HG03571 (cell line): Measurements from ENCODE around the gene FIBCD1.

Experiments used
- ATAC-seq: cut with Tn5 transposase; IDR thresholded peaks from one replicate; pipeline ENCODE4 v1.9.1; 2021; ENCODE audit not compliant: unreplicated experiment

Gene FIBCD1

GRCh38 chr9:130862747-130863146 lies 76.3 kb downstream of the FIBCD1 start:
- ATAC-seq: no peak

GRCh38 chr9:130862217-130862616 lies 76.8 kb downstream of the FIBCD1 start:
- no peak for ATAC-seq

- ATAC-seq: no peak
Observed at GRCh38 chr9:130861372-130862180, 77.5 kb downstream of the FIBCD1 start.

- no peak for ATAC-seq
Observed at GRCh38 chr9:130860458-130861316, 78.4 kb downstream of the FIBCD1 start.

- ATAC-seq: no peak
Observed at GRCh38 chr9:130858739-130859705, 80.0 kb downstream of the FIBCD1 start.

GRCh38 chr9:130857864-130858738 lies 80.9 kb downstream of the FIBCD1 start:
- ATAC-seq: no peak

GRCh38 chr9:130856474-130856873 lies 82.6 kb downstream of the FIBCD1 start:
- ATAC-seq: no peak

- no peak for ATAC-seq
Observed at GRCh38 chr9:130854835-130855234, 84.2 kb downstream of the FIBCD1 start.

- no peak for ATAC-seq
Observed at GRCh38 chr9:130854092-130854491, 85.0 kb downstream of the FIBCD1 start.

GRCh38 chr9:130852801-130853200 lies 86.2 kb downstream of the FIBCD1 start:
- ATAC-seq: no peak
